HG03135 (cell line): ENCODE measurements around the gene ANKRD53.

Experiments
- ATAC-seq: cut with Tn5 transposase; IDR thresholded peaks from one replicate; pipeline ENCODE4 v1.9.1; 2021; ENCODE audit warnings: mild to moderate bottlenecking, moderate library complexity; ENCODE audit not compliant: unreplicated experiment

The ANKRD53 gene

GRCh38 chr2:70978341-70979179, at the start of gene ANKRD53:
Gene ANKRD53 (plus strand): TSS chr2:70978630. CDS start chr2:70978646, 16 bp downstream.
- ATAC-seq: no peak

DNA sequence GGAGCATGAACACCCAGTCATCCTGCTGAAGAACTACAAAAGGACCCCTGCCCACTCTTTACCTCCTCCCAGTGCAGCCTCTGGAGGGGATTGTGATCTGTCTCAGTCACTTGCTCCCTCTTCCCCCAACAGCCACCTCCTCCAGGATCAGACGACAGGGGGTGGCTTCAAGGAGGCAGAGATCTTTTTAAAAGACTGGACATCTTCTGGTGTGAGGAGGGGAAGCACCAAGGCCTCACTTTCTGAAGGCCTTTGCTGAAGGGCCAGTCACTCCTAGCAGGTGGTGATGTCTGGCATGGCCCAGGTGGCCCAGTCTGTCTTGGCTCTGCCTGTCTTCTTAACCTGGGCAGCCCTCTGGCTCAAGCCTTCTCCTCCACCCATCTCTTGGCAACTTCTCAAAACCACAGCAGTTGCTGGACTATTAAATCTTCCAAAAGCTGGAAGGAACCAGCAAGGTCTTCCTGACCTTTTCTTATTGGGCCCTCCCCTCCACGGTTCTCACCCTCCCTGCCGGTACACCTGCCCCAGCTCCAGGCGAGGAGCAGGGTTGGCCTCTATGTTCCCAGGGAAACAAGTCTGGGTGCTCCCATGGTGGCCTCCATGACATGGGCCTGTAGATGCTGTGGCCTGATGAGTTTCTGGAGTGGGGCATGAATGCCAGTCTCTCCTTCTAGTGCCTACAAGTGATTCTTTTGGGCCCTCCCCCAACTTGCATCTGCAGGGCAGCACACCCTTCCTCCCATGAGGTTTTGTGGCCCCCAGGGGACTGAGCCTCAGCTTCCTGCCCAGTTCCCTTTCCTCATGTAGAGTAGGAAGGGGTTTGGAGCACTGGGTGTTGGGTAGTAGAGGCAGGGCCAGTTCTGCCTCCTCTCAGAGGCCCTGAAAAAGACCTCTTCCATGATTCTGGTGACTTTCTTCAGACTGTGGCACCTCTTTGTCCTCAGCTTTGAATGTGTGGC, 47.8 kb upstream of the ANKRD53 start:
- no peak for ATAC-seq

DNA sequence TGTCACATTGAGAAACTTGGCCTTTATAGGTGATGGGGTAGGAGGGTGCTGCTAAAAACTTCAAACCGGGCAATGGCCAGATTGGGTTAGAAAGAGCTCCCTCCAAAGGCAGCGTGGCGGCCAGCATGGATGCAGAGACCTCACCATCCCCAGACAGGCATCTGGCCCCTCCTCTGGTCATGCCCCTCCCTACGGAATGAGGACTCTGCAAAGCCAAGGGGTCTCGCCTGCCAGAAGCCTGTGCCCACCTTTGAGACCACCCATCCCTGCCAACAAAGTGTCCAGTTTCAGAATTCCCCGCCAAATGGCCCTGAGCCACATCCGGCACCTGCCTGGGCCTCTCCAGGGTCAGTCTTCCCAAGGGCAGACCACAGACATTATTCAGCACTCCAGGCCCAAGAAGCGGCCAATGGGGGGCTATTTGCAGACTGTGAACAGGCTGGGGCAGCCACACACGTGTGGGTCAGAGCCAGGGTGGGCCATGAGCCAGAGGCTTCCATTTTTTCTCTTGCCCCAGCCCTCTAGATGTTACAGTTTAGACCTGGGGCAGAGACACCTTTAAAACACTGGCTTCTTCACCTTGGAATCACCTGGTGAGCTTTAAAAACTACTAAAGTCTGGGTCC, 46.9 kb upstream of the ANKRD53 start:
- ATAC-seq: no peak

- no peak for ATAC-seq
These were observed 45.7 kb upstream of the ANKRD53 start for GRCh38 chr2:70932631-70933230.

DNA sequence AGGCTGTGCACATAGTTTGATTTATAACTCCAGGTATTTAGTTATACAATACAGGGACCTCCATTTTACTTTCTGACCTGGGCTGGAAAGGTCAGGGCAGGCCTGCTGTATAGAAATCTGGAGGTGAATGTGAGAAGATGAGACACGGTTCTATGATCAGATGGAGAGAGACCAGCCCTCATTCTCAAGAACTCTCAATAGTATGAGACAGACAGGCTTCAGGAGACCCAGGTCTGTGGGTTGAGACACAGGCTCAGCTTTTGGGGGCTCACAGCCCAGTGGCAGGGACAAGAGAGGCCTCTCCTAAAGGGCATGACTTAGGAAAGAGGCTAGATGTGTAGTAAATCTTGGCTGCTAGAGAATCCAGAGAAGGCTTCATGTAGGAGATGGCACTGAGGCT, 43.4 kb upstream of the ANKRD53 start:
- no peak for ATAC-seq

- ATAC-seq: no peak
These were observed 42.8 kb upstream of the ANKRD53 start, which contains the start of gene ATP6V1B1 for GRCh38 chr2:70935468-70936164. Gene ATP6V1B1 (plus strand): TSS chr2:70935900. CDS start chr2:70935955, 55 bp downstream.

- ATAC-seq: no peak
These were observed 42.1 kb upstream of the ANKRD53 start for GRCh38 chr2:70936165-70936978.

DNA sequence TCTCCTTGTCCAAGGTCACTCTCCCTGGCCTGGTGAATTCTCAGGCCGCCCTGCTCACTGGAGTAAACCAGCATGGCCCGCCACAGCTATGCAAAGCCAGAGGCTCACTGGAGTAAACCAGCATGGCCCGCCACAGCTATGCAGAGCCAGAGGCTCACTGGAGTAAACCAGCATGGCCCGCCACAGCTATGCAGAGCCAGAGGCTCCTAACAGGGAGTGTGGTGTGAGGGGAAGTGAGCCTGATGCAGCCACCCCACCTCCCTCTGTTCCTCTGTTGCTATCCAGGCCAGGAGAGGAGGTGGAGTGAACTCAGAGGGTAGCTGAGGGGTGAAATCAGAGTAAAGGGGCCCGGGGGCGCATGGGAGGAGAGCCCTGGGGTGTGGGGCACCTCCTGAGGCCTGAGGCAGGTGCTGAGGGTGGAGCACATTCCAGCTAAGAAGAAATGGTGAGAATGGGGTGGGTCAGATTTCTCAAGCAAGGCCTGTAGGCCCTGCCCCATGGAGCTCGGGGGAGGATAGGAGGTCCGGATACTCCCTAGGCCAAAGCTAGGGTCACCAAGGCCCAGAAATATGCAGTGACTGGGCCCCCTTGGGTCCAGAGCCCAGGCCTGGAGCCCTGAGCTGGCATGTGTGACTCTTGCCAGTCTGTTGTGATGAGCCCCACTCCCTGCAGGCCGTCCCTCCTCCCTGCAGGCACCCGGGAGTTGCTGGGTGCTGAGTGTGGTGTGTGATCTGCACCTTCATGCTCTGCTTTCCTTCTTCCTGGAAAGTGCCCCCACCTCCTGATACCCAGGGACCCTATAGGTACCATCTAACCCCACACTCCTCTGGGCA, 41.2 kb upstream of the ANKRD53 start:
- ATAC-seq: no peak

DNA sequence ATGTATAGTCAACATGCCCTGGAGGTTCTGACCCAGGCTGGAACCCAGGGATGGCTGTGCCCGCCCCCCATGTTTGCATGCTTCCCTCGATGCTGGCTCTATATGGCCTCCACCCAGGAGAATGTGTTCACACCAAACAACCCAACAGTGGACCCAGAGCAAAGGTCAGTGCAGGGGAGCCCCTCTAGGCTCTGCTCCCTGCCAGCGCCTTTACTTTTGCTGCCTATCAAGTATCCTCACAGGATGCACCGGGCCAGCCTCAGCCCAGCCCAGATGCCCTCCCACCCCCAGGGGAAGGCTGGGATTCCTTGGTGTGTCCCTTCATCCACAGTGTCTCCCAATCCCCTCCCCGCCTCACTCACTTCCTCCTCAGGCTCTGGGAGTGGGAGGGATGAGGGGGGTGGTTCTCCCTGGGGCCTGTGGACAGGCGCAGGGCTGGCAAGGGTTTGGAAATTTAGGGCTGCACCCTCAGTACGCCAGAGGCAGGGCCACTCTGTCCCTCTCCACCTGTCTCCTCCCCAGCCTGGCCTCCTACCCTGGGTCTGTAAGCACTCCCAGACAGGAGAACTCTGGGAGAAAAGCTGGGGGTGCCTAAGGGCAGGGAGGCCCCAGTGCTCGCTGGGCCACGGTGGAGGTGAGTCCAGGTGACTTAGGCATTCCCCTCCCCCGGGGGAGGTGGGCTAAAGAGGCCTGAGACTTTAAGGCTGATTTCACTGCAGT, 40.4 kb upstream of the ANKRD53 start:
- no peak for ATAC-seq

GRCh38 chr2:70938586-70938950, 39.9 kb upstream of the ANKRD53 start:
- ATAC-seq: no peak

GRCh38 chr2:70939001-70939838, 39.2 kb upstream of the ANKRD53 start:
- no peak for ATAC-seq

- ATAC-seq: no peak
These were observed 38.4 kb upstream of the ANKRD53 start for GRCh38 chr2:70939839-70940580.

- no peak for ATAC-seq
These were observed 37.2 kb upstream of the ANKRD53 start for GRCh38 chr2:70941186-70941585.

- ATAC-seq: no peak
These were observed 36.7 kb upstream of the ANKRD53 start for GRCh38 chr2:70941701-70942100.

GRCh38 chr2:70942396-70943204, 35.8 kb upstream of the ANKRD53 start:
- ATAC-seq: no peak
